DND-41 (cell line): ENCODE measurements around the gene CHMP4A.

Experiments used
- ATAC-seq: fragments of 200-7000 bp; cut with Tn5 transposase; 3 replicates; pipeline ENCODE4 v1.9.1; 2021; ENCODE audit warnings: low read depth; ENCODE audit not compliant: insufficient read depth
- DNase-seq: peaks from one replicate; pipeline ENCODE4 v3.0.0-alpha.2; 2020
- H2AFZ ChIP-seq: 2 replicates; pipeline ENCODE4 v1.6.0; 2012; ENCODE audit warnings: low read depth, low read length
- H3K27ac ChIP-seq: 2 replicates; pipeline ENCODE4 v1.5.1; 2012; ENCODE audit warnings: low read length, inconsistent platforms
- H3K27me3 ChIP-seq: fragments of 200-600 bp; sonication (generic); 2 replicates; pipeline ENCODE4 v1.6.0; 2012; ENCODE audit warnings: low read length, mild to moderate bottlenecking, inconsistent platforms; ENCODE audit not compliant: insufficient read depth, poor library complexity
- H3K36me3 ChIP-seq: 2 replicates; pipeline ENCODE4 v1.5.1; 2012; ENCODE audit warnings: low read length, inconsistent platforms; ENCODE audit not compliant: insufficient read depth
- H3K4me1 ChIP-seq: 2 replicates; pipeline ENCODE4 v1.5.1; 2012; ENCODE audit warnings: mild to moderate bottlenecking, low read length; ENCODE audit not compliant: insufficient read depth
- H3K4me2 ChIP-seq: 2 replicates; pipeline ENCODE4 v1.6.0; 2012; ENCODE audit warnings: mild to moderate bottlenecking, moderate library complexity, low read length, inconsistent platforms; ENCODE audit not compliant: insufficient read depth
- H3K4me3 ChIP-seq, 2 experiments: fragments of 200-600 bp in 1 of 2; shearing (Covaris generic) in 1 of 2; 2 replicates each; pipeline ENCODE4 v1.5.1; 2012 to 2016; ENCODE audit warnings: inconsistent platforms in 2 of 2, low read length in 2 of 2, mild to moderate bottlenecking in 2 of 2, low read depth in 1 of 2, moderate library complexity in 1 of 2
- H3K79me2 ChIP-seq: 2 replicates; pipeline ENCODE4 v1.6.0; 2012; ENCODE audit warnings: low read length, inconsistent platforms; ENCODE audit not compliant: insufficient read depth
- H3K9ac ChIP-seq: 2 replicates; pipeline ENCODE4 v1.6.0; 2012; ENCODE audit warnings: low read depth, mild to moderate bottlenecking, inconsistent platforms, low read length, moderate library complexity
- H3K9me3 ChIP-seq: 2 replicates; pipeline ENCODE4 v1.5.1; 2012; ENCODE audit warnings: low read length, moderate library complexity, mild to moderate bottlenecking, inconsistent platforms; ENCODE audit not compliant: insufficient read depth, severe bottlenecking
- H4K20me1 ChIP-seq: 2 replicates; pipeline ENCODE4 v1.6.0; 2012; ENCODE audit warnings: low read length; ENCODE audit not compliant: insufficient read depth
- EZH2 ChIP-seq: IDR thresholded peaks from 3 replicates; pipeline ENCODE4 v1.6.1; 2012; ENCODE audit warnings: borderline replicate concordance, low read depth, mild to moderate bottlenecking, moderate library complexity, low read length, inconsistent platforms; ENCODE audit not compliant: severe bottlenecking
- TF ChIP-seq, protein P1 (sequence below): IDR thresholded peaks from 2 replicates; pipeline ENCODE4 v1.5.1; 2012; ENCODE audit warnings: borderline replicate concordance, low read length, moderate library complexity, mild to moderate bottlenecking; ENCODE audit not compliant: poor library complexity, severe bottlenecking; ENCODE audit errors: extremely low read depth

The CHMP4A gene

DNA sequence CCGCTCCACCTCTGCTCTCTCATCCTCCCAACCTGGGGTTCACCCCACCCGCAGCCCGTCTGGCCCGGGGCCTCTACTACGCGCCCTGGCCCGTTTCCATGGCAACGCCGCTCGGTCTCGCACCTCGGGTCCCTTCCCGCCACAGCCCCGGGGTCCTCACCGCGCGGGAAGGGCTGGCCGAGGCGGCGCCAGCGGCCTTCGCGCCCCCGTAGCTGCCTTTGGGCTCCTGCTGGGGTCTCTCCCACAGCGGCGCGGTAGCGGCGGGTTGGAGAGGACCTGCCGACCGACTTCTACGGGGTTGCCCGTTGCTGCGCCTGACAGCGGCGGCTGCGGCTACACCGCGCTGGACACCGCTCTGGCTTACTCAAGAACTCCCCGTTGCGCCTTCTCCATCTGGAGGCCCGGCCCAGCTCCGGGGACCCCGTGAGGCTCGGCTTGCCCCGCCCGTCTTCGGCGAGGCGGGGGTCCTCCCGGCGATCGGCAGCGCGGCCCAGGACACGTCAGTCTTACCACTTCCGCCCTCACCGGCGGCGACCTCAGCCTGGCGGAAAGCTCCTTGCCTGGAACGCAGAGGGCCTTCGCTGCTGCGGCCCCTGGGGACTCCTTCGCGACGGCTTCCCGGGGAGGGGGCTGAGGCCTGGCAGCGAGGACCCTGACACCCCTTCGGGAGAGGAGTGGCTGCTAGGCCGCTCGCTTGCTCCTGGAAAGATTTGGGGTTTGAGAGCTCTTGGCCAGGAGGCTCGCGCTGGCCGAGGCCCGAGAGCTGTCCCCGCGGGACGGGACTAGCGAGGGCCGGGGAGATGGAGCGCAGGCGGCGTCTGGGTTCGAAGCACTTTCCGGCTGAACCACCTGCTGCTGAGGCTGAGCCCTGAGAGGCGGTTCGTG lies 17.9 kb downstream of the CHMP4A start, which contains the start of gene TM9SF1:
TM9SF1 (minus strand) TSS at position 256 of the 885 bp plus-strand sequence. CDS start 422 bp downstream, outside the sequence.
- DNase-seq = peak; percentile 92
- peak; percentile 94 for ATAC-seq
- H3K27ac ChIP-seq = peak within 1 kb of the TSS; percentile 92
- H4K20me1 ChIP-seq = no peaks in the 10 kb centered on the region
- peaks cover 48% of the 10 kb centered on the region for H3K79me2 ChIP-seq
- H2AFZ ChIP-seq = peak within 1 kb of the TSS; percentile 96
- no peaks in the 10 kb centered on the region for H3K27me3 ChIP-seq
- H3K9me3 ChIP-seq = no peaks in the 10 kb centered on the region
- H3K9ac ChIP-seq = peak within 1 kb of the TSS; percentile 96
- H3K36me3 ChIP-seq = peaks cover 28% of the 10 kb centered on the region
- peak within 1 kb of the TSS; percentile 57 to 68 for H3K4me3 ChIP-seq
- H3K4me1 ChIP-seq = peaks cover 44% of the 10 kb centered on the region
- peak within 1 kb of the TSS; percentile 69 for H3K4me2 ChIP-seq
- no peak for TF ChIP-seq EZH2
- TF ChIP-seq, protein P1, sequence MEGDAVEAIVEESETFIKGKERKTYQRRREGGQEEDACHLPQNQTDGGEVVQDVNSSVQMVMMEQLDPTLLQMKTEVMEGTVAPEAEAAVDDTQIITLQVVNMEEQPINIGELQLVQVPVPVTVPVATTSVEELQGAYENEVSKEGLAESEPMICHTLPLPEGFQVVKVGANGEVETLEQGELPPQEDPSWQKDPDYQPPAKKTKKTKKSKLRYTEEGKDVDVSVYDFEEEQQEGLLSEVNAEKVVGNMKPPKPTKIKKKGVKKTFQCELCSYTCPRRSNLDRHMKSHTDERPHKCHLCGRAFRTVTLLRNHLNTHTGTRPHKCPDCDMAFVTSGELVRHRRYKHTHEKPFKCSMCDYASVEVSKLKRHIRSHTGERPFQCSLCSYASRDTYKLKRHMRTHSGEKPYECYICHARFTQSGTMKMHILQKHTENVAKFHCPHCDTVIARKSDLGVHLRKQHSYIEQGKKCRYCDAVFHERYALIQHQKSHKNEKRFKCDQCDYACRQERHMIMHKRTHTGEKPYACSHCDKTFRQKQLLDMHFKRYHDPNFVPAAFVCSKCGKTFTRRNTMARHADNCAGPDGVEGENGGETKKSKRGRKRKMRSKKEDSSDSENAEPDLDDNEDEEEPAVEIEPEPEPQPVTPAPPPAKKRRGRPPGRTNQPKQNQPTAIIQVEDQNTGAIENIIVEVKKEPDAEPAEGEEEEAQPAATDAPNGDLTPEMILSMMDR = no peak

DNA sequence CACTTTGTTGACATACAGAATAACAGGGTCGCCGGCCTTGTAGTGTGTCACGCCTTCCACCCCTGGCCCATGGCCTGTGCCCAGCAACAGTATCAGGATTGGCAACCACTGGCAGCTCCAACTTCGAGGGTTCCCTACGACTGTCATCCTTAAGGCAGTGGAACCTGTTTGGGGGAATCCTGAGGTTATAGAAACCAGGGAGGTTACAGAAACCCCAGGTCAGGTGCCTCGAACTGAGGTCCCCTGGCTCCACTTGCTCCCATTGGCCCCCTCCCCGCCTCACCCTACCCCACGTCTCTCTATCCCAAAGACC lies 18.5 kb downstream of the CHMP4A start:
- H4K20me1 ChIP-seq = no peaks in the 10 kb centered on the region
- H3K4me2 ChIP-seq = peak overlapping the region; percentile 69
- H3K27ac ChIP-seq = peak overlapping the region; percentile 92
- H3K4me1 ChIP-seq = peaks cover 50% of the 10 kb centered on the region
- peak overlapping the region; percentile 96 for H2AFZ ChIP-seq
- no peaks in the 10 kb centered on the region for H3K27me3 ChIP-seq
- H3K9ac ChIP-seq = peak overlapping the region; percentile 96
- ATAC-seq = no peak
- no peak for DNase-seq
- H3K36me3 ChIP-seq = peaks cover 29% of the 10 kb centered on the region
- H3K9me3 ChIP-seq = no peaks in the 10 kb centered on the region
- H3K79me2 ChIP-seq = peaks cover 48% of the 10 kb centered on the region
- H3K4me3 ChIP-seq = peak overlapping the region; percentile 57 to 68; a peak in 3 of 4 replicates
- no peak for TF ChIP-seq EZH2
- TF ChIP-seq, protein P1 = no peak

DNA sequence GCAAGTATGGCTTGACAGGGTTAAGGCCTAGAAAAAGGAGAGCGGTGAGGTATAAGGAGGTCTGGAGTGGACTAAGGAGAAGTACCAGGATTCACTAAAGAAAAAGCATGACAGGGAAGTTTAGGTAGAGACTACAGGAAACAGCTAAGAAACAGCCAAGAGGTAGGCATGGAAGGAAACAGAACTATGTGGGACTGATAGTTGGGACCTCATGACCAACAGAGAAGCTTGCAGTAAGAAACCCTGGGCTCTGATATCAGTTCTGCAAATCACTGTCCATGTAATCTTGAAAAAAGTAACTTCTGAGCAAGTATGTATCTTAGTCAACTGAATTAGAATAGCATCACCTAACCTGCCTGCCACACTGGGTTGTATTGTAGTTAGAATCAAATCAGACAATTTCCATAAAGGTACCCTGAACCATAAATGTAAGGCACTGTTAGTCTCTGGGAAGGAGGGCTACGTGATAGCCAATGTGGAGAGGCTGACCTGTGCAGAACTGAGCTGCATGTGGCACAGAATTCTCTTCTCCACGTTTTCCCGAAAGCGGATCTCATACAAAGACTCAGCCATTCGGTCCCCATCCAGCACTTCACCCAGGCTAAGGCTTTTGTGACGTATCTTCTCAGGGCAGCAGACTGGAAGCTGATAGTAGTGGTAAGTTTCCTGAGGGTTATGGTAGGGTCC lies 19.0 kb downstream of the CHMP4A start:
- peak overlapping the region; percentile 69 for H3K4me2 ChIP-seq
- peaks cover 48% of the 10 kb centered on the region for H3K79me2 ChIP-seq
- no peak for DNase-seq
- H4K20me1 ChIP-seq = no peaks in the 10 kb centered on the region
- H3K9ac ChIP-seq = peak overlapping the region; percentile 96
- H3K4me3 ChIP-seq = peak overlapping the region; percentile 57 to 68; a peak in 3 of 4 replicates
- H3K36me3 ChIP-seq = peaks cover 26% of the 10 kb centered on the region
- no peak for ATAC-seq
- peak overlapping the region; percentile 92 for H3K27ac ChIP-seq
- peak overlapping the region; percentile 96 for H2AFZ ChIP-seq
- TF ChIP-seq EZH2 = no peak
- TF ChIP-seq, protein P1 = no peak
- no peaks in the 10 kb centered on the region for H3K9me3 ChIP-seq
- H3K4me1 ChIP-seq = peaks cover 55% of the 10 kb centered on the region
- H3K27me3 ChIP-seq = no peaks in the 10 kb centered on the region
